Chondrocyte (in vitro differentiated cells): Measurements from ENCODE around the gene SHFL. TPM values are rescaled to one million over a fixed set of nuclear protein-coding genes. Genes with fewer than 3 reads are reported as not detected.

Experiments
- DNase-seq: peaks from one replicate; pipeline ENCODE4 v3.0.0; 2021; ENCODE audit warnings: mixed read lengths, low spot score
- H3K27ac Mint-ChIP-seq: one replicate; pipeline ENCODE4 v1.8.0; 2021; ENCODE audit warnings: mild to moderate bottlenecking, moderate library complexity, mixed read lengths; ENCODE audit not compliant: unreplicated experiment
- H3K27me3 Mint-ChIP-seq: 2 replicates; pipeline ENCODE4 v1.8.0; 2021; ENCODE audit warnings: low read depth, mixed read lengths
- H3K36me3 Mint-ChIP-seq: 2 replicates; pipeline ENCODE4 v1.8.0; 2021; ENCODE audit warnings: low read depth, mixed read lengths
- H3K4me1 Mint-ChIP-seq: 2 replicates; pipeline ENCODE4 v1.8.0; 2021; ENCODE audit warnings: low read depth, mild to moderate bottlenecking, mixed read lengths
- H3K4me3 Mint-ChIP-seq: one replicate; pipeline ENCODE4 v1.8.0; 2021; ENCODE audit warnings: mild to moderate bottlenecking, moderate library complexity, mixed read lengths; ENCODE audit not compliant: unreplicated experiment
- H3K9me3 Mint-ChIP-seq: 2 replicates; pipeline ENCODE4 v1.8.0; 2021; ENCODE audit warnings: low read depth, mixed read lengths
- microRNA-seq: library from miRNA; unstranded; fragments of <30 nt; microRNA quantifications from one replicate; pipeline ENCODE4 v1.2.0, GENCODE V29; 2020; ENCODE audit warnings: borderline number of aligned reads
- total RNA-seq: library from RNA; stranded (reverse); gene quantifications from 3 replicates; pipeline ENCODE4 v1.2.1, GENCODE V29; 2021
- TF ChIP-seq, protein P1 (sequence below): fragments of 200-600 bp; sonication (generic); IDR thresholded peaks from 2 replicates; pipeline ENCODE4 v1.5.0; 2021; ENCODE audit warnings: antibody characterized with exemption, mild to moderate bottlenecking, moderate library complexity

SHFL gene
- total RNA-seq, 1 donor from 2014 or later: 19.9 TPM

DNA sequence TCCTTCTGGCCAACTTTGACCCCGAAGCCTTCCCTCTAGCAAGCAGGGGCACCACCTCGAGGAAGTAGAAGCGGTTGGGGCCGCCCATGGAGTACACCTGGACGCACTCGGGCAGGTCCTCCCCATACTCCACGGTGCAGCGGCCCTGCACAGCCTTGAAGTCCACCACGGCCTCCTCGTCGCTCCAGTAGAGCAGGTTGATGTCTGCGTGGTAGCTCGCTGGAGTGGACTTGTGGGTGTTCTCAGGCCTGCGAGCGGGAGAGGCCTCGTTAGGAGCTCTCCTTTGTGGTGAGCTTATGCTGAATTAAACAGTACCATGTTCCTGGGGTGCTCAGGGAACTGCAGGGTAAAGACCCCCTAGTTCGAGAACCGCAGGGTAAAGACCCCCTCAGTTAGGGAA lies 55.9 kb downstream of the SHFL start:
- no peak for DNase-seq
- H3K4me3 Mint-ChIP-seq: no peak overlapping the region
- TF ChIP-seq, protein P1, sequence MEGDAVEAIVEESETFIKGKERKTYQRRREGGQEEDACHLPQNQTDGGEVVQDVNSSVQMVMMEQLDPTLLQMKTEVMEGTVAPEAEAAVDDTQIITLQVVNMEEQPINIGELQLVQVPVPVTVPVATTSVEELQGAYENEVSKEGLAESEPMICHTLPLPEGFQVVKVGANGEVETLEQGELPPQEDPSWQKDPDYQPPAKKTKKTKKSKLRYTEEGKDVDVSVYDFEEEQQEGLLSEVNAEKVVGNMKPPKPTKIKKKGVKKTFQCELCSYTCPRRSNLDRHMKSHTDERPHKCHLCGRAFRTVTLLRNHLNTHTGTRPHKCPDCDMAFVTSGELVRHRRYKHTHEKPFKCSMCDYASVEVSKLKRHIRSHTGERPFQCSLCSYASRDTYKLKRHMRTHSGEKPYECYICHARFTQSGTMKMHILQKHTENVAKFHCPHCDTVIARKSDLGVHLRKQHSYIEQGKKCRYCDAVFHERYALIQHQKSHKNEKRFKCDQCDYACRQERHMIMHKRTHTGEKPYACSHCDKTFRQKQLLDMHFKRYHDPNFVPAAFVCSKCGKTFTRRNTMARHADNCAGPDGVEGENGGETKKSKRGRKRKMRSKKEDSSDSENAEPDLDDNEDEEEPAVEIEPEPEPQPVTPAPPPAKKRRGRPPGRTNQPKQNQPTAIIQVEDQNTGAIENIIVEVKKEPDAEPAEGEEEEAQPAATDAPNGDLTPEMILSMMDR: no peak
- H3K4me1 Mint-ChIP-seq: no peaks in the 10 kb centered on the region
- H3K36me3 Mint-ChIP-seq: peaks cover 25% of the 10 kb centered on the region
- H3K9me3 Mint-ChIP-seq: no peaks in the 10 kb centered on the region
- no peak overlapping the region for H3K27ac Mint-ChIP-seq
- no peaks in the 10 kb centered on the region for H3K27me3 Mint-ChIP-seq

Small RNA genes within 50 kb of the gene (microRNA-seq; reads per million reads assigned to microRNA genes)
- not detected for gene MIR5589

Other genes starting within 250 kb of the SHFL start
- 51.0 to 68.8 TPM (median 67.9 TPM) in 3 replicates for gene OLFM2, start 149.8 kb upstream of the SHFL start, total RNA-seq
- gene COL5A3, start 75.8 kb upstream of the SHFL start, total RNA-seq: 24.8 to 65.9 TPM (median 63.6 TPM) in 3 replicates
- gene RDH8, start 72.8 kb upstream of the SHFL start, total RNA-seq: not detected in 3 replicates
- 0.45 to 0.46 TPM in 2 of 3 replicates, not detected in the other for gene ANGPTL6, start 16.4 kb downstream of the SHFL start, total RNA-seq
- gene PPAN, start 20.0 kb downstream of the SHFL start, total RNA-seq: 28.2 to 33.1 TPM (median 31.0 TPM) in 3 replicates
- 9.5 to 13.5 TPM (median 10.4 TPM) in 3 replicates for gene P2RY11, start 25.4 kb downstream of the SHFL start, total RNA-seq
- 145 to 149 TPM (median 146 TPM) in 3 replicates for gene EIF3G, start 33.6 kb downstream of the SHFL start, total RNA-seq
- 46.1 to 90.2 TPM (median 47.8 TPM) in 3 replicates for gene DNMT1, start 108.6 kb downstream of the SHFL start, total RNA-seq
- 4.7 to 13.4 TPM (median 12.0 TPM) in 3 replicates for gene S1PR2, start 145.0 kb downstream of the SHFL start, total RNA-seq
- gene MRPL4, start 165.9 kb downstream of the SHFL start, total RNA-seq: 39.4 to 46.1 TPM (median 39.6 TPM) in 3 replicates
- 3.5 to 21.8 TPM (median 19.0 TPM) in 3 replicates for gene ICAM1, start 184.8 kb downstream of the SHFL start, total RNA-seq
- 0.31 TPM in 1 of 3 replicates, not detected in the others for gene ICAM4, start 200.6 kb downstream of the SHFL start, total RNA-seq
- gene ICAM5, start 203.6 kb downstream of the SHFL start, total RNA-seq: 2.2 to 9.3 TPM (median 8.9 TPM) in 3 replicates
- 3.4 to 6.2 TPM (median 4.3 TPM) in 3 replicates for gene ZGLP1, start 223.5 kb downstream of the SHFL start, total RNA-seq
- 21.0 to 22.3 TPM (median 21.2 TPM) in 3 replicates for gene FDX2, start 229.7 kb downstream of the SHFL start, total RNA-seq
- gene RAVER1, start 247.2 kb downstream of the SHFL start, total RNA-seq: 32.3 to 38.2 TPM (median 33.0 TPM) in 3 replicates